ENCODE data around the gene USP38.
"Not testable (repeated sequence)": the region's sequence is repeated elsewhere in the genome, so short reads cannot be mapped to it uniquely, and the experiment has no call there.

USP38 gene

GRCh38 chr4:143254491-143255226 lies 69.9 kb downstream of the USP38 start:
- no peak for DNase-seq (ENCODE audit: extremely low read depth in 1 of 2, low read depth in 1 of 2)

GRCh38 chr4:143256456-143256855 lies 71.7 kb downstream of the USP38 start:
- no peak for DNase-seq (ENCODE audit: extremely low read depth in 1 of 2, low read depth in 1 of 2)

- DNase-seq (ENCODE audit: extremely low read depth in 1 of 2, low read depth in 1 of 2): no peak
These were observed 72.6 kb downstream of the USP38 start for GRCh38 chr4:143257356-143257755.

GRCh38 chr4:143260750-143261149 lies 76.0 kb downstream of the USP38 start:
- DNase-seq (ENCODE audit: extremely low read depth in 1 of 2, low read depth in 1 of 2): no peak

- DNase-seq (ENCODE audit: extremely low read depth in 1 of 2, low read depth in 1 of 2): no peak
These were observed 78.1 kb downstream of the USP38 start for GRCh38 chr4:143262838-143263237.

- not testable (repeated sequence) for DNase-seq (ENCODE audit: extremely low read depth in 1 of 2, low read depth in 1 of 2)
These were observed 83.0 kb downstream of the USP38 start for GRCh38 chr4:143267690-143268089.

GRCh38 chr4:143270256-143270838 lies 85.6 kb downstream of the USP38 start:
- no peak for DNase-seq (ENCODE audit: extremely low read depth in 1 of 2, low read depth in 1 of 2)

All from activated CD8-positive, alpha-beta memory T cell treated with anti-CD3 and anti-CD28 coated beads for 1 hour (primary cell).